Umbilical cord (tissue), 2 donors: ENCODE results near the gene QDPR. TPM values are rescaled to one million over a fixed set of nuclear protein-coding genes. Genes with fewer than 3 reads are reported as not detected.
A peak's percentile ranks its signal among the peaks of the same experiment; 100 is the strongest.
"Not testable (repeated sequence)": the region's sequence is repeated elsewhere in the genome, so short reads cannot be mapped to it uniquely, and the experiment has no call there.

Experiments used
- DNase-seq: peaks from one replicate; pipeline ENCODE4 v3.0.0-alpha.2; 2015; ENCODE audit warnings: low spot score
- total RNA-seq: library from RNA; depleted of rRNA; stranded (reverse); fragments of >200 nt; gene quantifications from one replicate; pipeline ENCODE4 v1.2.3, GENCODE V29; 2014; ENCODE audit warnings: low replicate concordance; ENCODE audit not compliant: insufficient read depth

The QDPR gene
- total RNA-seq, 1 donor from 2014 or later: 9.4 TPM

- no peak for DNase-seq
These were observed 19.7 kb downstream of the QDPR start for GRCh38 chr4:17492058-17492741.

DNA sequence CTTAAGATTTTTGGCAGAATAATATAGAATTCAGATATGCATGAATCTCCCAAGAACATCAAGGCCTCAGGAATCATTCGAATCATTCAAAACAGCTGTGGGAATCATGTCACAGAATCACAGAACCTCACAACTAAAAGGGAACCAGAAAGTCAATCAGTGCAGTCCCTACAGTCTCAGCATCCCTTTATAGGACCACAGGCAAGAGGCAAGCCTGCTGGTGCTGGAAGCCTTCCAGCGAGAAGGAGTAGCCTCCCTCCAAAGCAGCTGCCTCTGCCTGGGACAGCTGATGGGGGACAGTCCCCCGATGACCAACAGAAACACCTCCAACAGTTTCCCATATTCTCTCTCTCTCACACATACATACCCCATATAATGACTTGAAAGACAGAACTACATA lies 20.7 kb downstream of the QDPR start:
- DNase-seq: no peak

GRCh38 chr4:17490575-17491059 lies 21.3 kb downstream of the QDPR start:
- DNase-seq: no peak

DNA sequence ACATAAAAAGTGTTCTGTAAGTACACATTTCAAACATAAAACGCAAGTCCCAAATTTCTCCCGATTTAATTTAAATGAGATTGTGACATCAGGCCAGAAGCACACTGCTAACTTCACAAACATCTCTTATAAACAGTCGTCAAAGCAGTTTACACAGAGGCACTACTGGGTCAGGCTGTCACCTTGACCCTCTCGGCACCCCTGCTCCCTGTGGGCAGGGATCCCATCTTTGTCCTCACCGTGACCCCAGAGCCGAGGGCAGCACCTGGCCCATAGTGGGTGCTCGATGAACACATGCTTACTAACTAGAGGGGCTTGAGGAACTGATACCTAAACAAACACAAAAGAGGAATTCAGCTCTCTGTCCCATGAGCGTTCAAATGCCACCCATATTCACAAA lies 22.2 kb downstream of the QDPR start:
- no peak for DNase-seq

- DNase-seq: no peak
These were observed 22.8 kb downstream of the QDPR start for GRCh38 chr4:17489123-17489522.

DNA sequence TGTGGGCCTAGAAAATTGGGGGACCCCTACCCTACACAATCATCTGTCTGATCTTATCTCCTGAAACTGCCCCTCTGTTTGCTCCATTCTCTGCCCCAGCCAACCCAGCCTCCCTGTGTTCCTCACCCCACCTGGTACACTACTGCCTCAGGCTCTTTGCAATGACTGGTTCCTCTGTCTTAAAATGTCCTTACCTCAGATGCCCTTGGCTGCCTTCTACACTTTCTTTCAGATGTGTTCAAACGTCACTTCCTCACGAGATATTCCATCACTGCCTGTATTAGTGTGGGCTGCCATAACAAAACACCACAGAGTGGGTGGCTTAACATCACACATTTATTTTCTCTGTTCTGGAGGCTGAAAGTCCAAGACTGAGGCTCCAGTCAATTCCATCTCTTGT lies 29.2 kb downstream of the QDPR start:
- no peak for DNase-seq

DNA sequence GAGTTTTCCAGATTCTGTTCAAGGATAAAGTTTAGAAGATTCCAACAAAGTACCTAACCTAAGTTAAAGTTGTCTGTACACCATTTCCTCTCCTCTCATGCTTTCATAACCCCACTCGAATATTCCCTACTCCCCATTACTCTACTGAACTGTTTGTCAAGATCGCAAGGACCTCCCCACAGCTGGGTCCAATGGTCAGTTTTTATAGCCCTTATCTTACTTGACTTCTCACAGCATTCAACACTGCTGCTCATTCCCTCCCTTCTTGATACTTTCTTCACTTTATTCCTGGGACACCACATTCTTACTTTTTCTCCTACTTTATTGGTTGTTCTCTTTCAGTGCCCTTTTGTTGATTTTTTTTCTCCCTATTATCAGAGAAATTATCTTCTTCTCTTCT lies 30.9 kb downstream of the QDPR start:
- DNase-seq: no peak

- no peak for DNase-seq
These were observed 31.5 kb downstream of the QDPR start for GRCh38 chr4:17480210-17480927.

GRCh38 chr4:17477774-17478472 lies 34.0 kb downstream of the QDPR start:
- no peak for DNase-seq

GRCh38 chr4:17476853-17477252 lies 35.0 kb downstream of the QDPR start:
- DNase-seq: no peak

GRCh38 chr4:17475481-17475880 lies 36.4 kb downstream of the QDPR start:
- DNase-seq: no peak

DNA sequence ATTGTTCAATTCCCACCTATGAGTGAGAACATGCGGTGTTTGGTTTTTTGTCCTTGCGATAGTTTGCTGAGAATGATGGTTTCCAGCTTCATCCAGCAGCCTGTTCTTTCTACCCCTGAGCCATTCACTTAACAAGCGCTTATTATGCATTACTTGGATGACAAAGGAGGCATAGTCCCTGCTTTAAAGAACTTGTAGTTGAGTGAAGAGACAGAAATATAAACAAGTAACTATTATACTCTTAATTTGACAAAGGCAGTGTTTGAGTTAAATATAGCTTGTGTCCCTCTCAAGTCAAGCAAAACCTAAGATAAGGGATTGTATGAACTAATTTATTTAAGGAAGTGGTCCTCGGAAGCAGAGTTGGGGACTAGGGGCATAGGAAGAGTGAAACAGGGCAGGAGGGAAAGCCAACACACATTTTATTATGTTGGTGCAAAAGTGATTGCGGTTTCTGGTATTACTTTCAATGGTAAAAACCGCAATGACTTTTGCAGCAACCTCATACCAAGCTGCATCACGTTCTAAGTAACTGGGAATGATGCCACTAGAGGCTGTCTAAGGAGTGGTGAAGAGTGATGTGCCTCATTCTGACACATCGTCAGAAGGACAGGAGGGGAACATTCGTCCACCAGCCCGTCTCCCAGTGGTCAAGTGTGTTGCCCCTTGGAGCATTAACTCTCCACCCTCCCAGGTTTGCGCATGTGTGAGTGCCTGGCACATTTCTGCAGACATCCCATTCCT lies 41.8 kb downstream of the QDPR start:
- DNase-seq: no peak

GRCh38 chr4:17468619-17469221 lies 43.2 kb downstream of the QDPR start:
- peak; percentile 41 for DNase-seq

GRCh38 chr4:17463606-17464005 lies 48.3 kb downstream of the QDPR start:
- no peak for DNase-seq

- no peak for DNase-seq
These were observed 61.6 kb downstream of the QDPR start for GRCh38 chr4:17450269-17450804.

- peak; percentile 58 for DNase-seq
These were observed 63.2 kb downstream of the QDPR start for GRCh38 chr4:17448689-17449088.

DNA sequence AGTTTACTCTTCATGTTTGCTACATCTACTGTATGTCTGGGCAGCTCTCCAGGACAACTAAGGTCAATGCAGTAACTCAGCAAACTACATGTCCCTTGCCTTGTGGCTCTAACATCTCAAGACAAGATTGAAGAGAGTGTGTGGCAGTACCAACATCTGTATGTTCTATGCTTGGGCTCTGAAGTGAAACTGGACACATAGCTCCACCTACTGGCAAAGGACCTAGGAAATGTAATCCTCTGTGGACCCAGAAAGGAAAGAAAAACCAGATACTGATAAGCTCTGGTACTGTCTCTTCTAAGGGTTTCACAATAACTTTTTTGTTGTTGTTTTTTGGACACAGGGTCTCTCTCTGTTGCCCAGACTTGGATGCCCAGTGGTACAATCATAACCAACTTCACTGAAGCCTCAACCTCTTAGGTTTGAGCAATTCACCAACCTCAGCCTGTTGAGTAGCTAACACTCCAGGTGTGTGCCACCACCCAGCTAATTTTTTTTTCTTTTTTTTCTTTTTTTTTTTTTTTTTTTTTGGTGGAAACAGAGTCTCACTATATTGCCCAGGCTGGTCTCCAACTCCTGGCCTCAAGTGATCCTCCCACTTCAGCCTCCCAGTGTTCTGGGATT lies 64.1 kb downstream of the QDPR start:
- DNase-seq: peak; percentile 88

- DNase-seq: no peak
These were observed 64.8 kb downstream of the QDPR start for GRCh38 chr4:17447056-17447455.

DNA sequence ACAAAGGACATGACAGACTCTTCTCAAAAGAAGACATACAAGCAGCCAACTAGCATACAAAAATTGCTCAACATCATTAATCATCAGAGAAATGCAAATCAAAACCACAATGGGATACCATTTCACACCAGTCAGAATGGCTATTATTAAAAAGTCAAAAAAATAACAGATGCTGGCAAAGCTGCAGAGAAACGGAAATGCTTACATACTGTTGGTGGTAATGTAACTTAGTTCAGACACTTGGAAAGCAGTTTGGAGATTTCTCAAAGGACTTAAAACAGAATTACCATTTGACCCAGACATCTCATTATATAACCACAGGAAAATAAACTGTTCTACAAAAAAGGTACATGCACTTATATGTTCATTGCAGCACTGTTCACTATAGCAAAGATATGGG lies 69.4 kb downstream of the QDPR start:
- not testable (repeated sequence) for DNase-seq

DNA sequence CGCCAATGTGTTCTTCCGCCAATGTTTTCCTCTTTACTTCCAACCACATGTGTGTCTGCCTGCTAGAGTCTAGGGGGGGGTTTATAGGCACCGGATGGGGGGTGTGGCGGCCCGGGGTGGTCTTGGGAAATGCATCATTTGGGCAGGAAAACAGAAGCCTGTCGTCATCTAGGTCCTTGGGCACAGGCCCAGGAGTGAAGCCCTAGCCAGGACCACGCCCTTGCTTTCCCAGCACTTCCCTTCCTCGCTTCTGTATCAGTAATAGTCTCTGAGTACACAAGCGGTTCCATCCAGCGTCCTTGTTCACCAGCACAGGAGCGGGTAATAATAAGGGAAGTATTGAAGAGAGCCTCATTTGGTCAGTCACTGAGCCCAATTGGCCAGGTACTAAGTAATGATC lies 74.5 kb downstream of the QDPR start:
- no peak for DNase-seq

DNA sequence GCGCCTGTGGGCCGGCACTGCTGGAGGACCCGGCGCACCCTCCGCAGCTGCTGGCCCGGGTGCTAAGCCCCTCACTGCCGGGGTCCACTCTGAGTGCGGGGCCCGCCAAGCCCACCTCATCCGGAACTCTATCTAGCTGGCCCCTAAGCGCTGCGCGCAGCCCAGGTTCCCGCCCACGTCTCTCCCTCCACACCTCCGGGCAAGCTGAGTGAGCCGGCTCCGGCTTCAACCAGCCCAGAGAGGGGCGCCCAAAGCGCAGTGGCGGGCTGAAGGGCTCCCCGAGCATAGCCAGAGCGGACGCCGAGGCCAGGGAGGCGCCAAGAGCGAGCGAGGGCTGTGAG lies 75.2 kb downstream of the QDPR start:
- DNase-seq: no peak
